OCI-LY7 (cell line): ENCODE measurements around the gene INA. TPM values are rescaled to one million over a fixed set of nuclear protein-coding genes. Genes with fewer than 3 reads are reported as not detected.

ENCODE experiments used
- BruUV-seq: library from RNA; stranded (reverse); fragments of 400-500 nt; replicated peaks from 2 replicates; lab custom pipeline; 2021; lab: Mats Ljungman, UMichigan
- CTCF ChIA-PET: fragments of 300-600 bp; sonication (Branson Sonifier 250); formaldehyde crosslinking; loops from one replicate; lab custom pipeline; 2022; ENCODE audit warnings: antibody characterized with exemption; ENCODE audit not compliant: unreplicated experiment; lab: Charles Lee
- POLR2A ChIA-PET: fragments of 300-600 bp; sonication (Branson Sonifier 250); formaldehyde crosslinking; loops from one replicate; lab custom pipeline; 2022; ENCODE audit warnings: antibody characterized with exemption; lab: Charles Lee
- DNase-seq: peaks from one replicate; pipeline ENCODE4 v3.0.0-alpha.2; 2015; ENCODE audit warnings: low spot score
- H2AFZ ChIP-seq: fragments of 200-600 bp; sonication (generic), shearing (Covaris generic); 2 replicates; pipeline ENCODE4 v1.6.1; 2014; ENCODE audit warnings: mild to moderate bottlenecking, antibody characterized with exemption, low read length, moderate library complexity
- H3K27ac ChIP-seq: fragments of 200-600 bp; sonication (generic); 2 replicates; pipeline ENCODE4 v1.5.1; 2014; ENCODE audit warnings: mixed run types, low read depth, mild to moderate bottlenecking, moderate library complexity, low read length, inconsistent platforms; ENCODE audit not compliant: poor library complexity, severe bottlenecking
- H3K36me3 ChIP-seq: fragments of 200-600 bp; sonication (generic); 2 replicates; pipeline ENCODE4 v1.6.1; 2014; ENCODE audit warnings: mild to moderate bottlenecking, antibody characterized with exemption, low read length, moderate library complexity, mixed read lengths; ENCODE audit not compliant: insufficient read depth
- H3K4me1 ChIP-seq: fragments of 200-600 bp; sonication (generic); 2 replicates; pipeline ENCODE4 v1.5.1; 2014; ENCODE audit warnings: mild to moderate bottlenecking, low read length; ENCODE audit not compliant: insufficient read depth, poor library complexity, severe bottlenecking
- H3K4me2 ChIP-seq: fragments of 200-600 bp; sonication (generic); 2 replicates; pipeline ENCODE4 v1.6.1; 2014; ENCODE audit warnings: mild to moderate bottlenecking, low read length
- H3K4me3 ChIP-seq: fragments of 200-600 bp; sonication (generic); 2 replicates; pipeline ENCODE4 v1.5.1; 2014; ENCODE audit warnings: mild to moderate bottlenecking, low read depth, low read length; ENCODE audit not compliant: poor library complexity, severe bottlenecking
- H3K79me2 ChIP-seq: fragments of 200-600 bp; sonication (generic); 2 replicates; pipeline ENCODE4 v1.6.1; 2016; ENCODE audit warnings: low read depth, mild to moderate bottlenecking, low read length, moderate library complexity, mixed read lengths; ENCODE audit not compliant: insufficient read depth
- H3K9me2 ChIP-seq: fragments of 200-600 bp; sonication (generic); 2 replicates; pipeline ENCODE4 v1.6.1; 2016; ENCODE audit warnings: mild to moderate bottlenecking, low read length, mixed read lengths; ENCODE audit not compliant: insufficient read depth
- H3K9me3 ChIP-seq: fragments of 200-600 bp; sonication (generic); 2 replicates; pipeline ENCODE4 v1.6.1; 2014; ENCODE audit warnings: mild to moderate bottlenecking, mixed run types, low read length, mixed read lengths
- H4K20me1 ChIP-seq: fragments of 200-600 bp; sonication (generic); 2 replicates; pipeline ENCODE4 v1.6.1; 2014; ENCODE audit warnings: mild to moderate bottlenecking, antibody characterized with exemption, low read length, moderate library complexity, mixed read lengths; ENCODE audit not compliant: insufficient read depth
- CTCF ChIP-seq: fragments of 200-600 bp; sonication (generic); conservative IDR thresholded peaks from 2 replicates; pipeline ENCODE4 v1.5.1; 2014; ENCODE audit warnings: mild to moderate bottlenecking, antibody characterized with exemption, low read length, moderate library complexity, mixed read lengths
- EZH2phosphoT487 ChIP-seq: fragments of 200-600 bp; sonication (generic); IDR thresholded peaks from 2 replicates; pipeline ENCODE4 v1.6.1; 2018; ENCODE audit warnings: low read depth, borderline replicate concordance, mild to moderate bottlenecking, mixed run types, antibody characterized with exemption, low read length, moderate library complexity, mixed read lengths
- intact Hi-C: fragments of 100-400 bp; cut with micrococcal nuclease; formaldehyde crosslinking; loops from one replicate; pipeline ENCODE4 v1.10.0; 2022; ENCODE audit not compliant: unreplicated experiment
- total RNA-seq, 2 experiments: library from RNA; depleted of rRNA in 1 of 2; stranded (reverse); fragments of >200 nt in 1 of 2; shearing (Covaris generic) in 1 of 2; gene quantifications; 2 replicates each; pipeline ENCODE4 v1.2.3, GENCODE V29; 2014 to 2022

Gene INA
- total RNA-seq, 2 experiments from 2014 or later, result not detected

GRCh38 chr10:103232772-103233488, 44.0 kb upstream of the INA start:
- Histone ChIP-seq H3K4me2 (no peak overlapping the region), H3K4me3 (no peak overlapping the region), H3K9me2 (no peaks in the 10 kb centered on the region), H3K36me3 (no peaks in the 10 kb centered on the region), H2AFZ (no peak overlapping the region), H4K20me1 (no peaks in the 10 kb centered on the region), H3K79me2 (no peaks in the 10 kb centered on the region), H3K4me1 (peaks cover 5% of the 10 kb centered on the region), H3K27ac (no peak overlapping the region), H3K9me3 (no peaks in the 10 kb centered on the region)
- ChIA-PET POLR2A (interaction anchor here (0.9 to 1.1 kb wide), 2 partner anchors 10 to 11 kb away, joined by 3 to 4 read pairs; no protein-coding TSS in a partner anchor), CTCF (no interaction called here)
- DNase-seq, result peak; percentile 19
- TF ChIP-seq EZH2phosphoT487, result no peak
- no peak for TF ChIP-seq CTCF
- BruUV-seq, result no TSS peak
- intact Hi-C loops, result no loop called here

- Histone ChIP-seq H3K9me3 (no peaks in the 10 kb centered on the region), H3K4me1 (peaks cover 13% of the 10 kb centered on the region), H3K4me2 (no peak overlapping the region), H4K20me1 (no peaks in the 10 kb centered on the region), H3K27ac (no peak overlapping the region), H3K4me3 (no peak overlapping the region), H3K79me2 (no peaks in the 10 kb centered on the region), H3K9me2 (no peaks in the 10 kb centered on the region), H2AFZ (no peak overlapping the region), H3K36me3 (no peaks in the 10 kb centered on the region)
- ChIA-PET CTCF (no interaction called here), POLR2A (no interaction called here)
- BruUV-seq, result no TSS peak
- intact Hi-C loops, result no loop called here
- no peak for DNase-seq
- no peak for TF ChIP-seq EZH2phosphoT487
- no peak for TF ChIP-seq CTCF
Measured at GRCh38 chr10:103235775-103236174, 41.2 kb upstream of the INA start.
